HG03025 (cell line): Measurements from ENCODE around the gene ANKRD61.
"Not testable (repeated sequence)": the region's sequence is repeated elsewhere in the genome, so short reads cannot be mapped to it uniquely, and the experiment has no call there.

Source experiments
- ATAC-seq: cut with Tn5 transposase; IDR thresholded peaks from one replicate; pipeline ENCODE4 v1.9.1; 2021; ENCODE audit warnings: mild to moderate bottlenecking, moderate library complexity; ENCODE audit not compliant: unreplicated experiment, low FRiP score

The ANKRD61 gene

GRCh38 chr7:6030988-6031387 is at the start of gene ANKRD61:
ANKRD61 (plus strand) TSS chr7:6031376; CDS start chr7:6031376, 0 bp downstream.
- ATAC-seq = no peak

GRCh38 chr7:5987061-5987460 is 44.1 kb upstream of the ANKRD61 start:
- not testable (repeated sequence) for ATAC-seq

- no peak for ATAC-seq
Measured at GRCh38 chr7:5997210-5997808, 33.9 kb upstream of the ANKRD61 start.

- no peak for ATAC-seq
Measured at GRCh38 chr7:6007386-6007785, 23.8 kb upstream of the ANKRD61 start.

GRCh38 chr7:6007835-6008590 is 23.2 kb upstream of the ANKRD61 start:
- ATAC-seq = not testable (repeated sequence)

GRCh38 chr7:6008668-6009611 is 22.2 kb upstream of the ANKRD61 start, which contains the start of the genes AIMP2 and PMS2:
AIMP2 (plus strand) TSS chr7:6009272; CDS start chr7:6009364, 92 bp downstream.
PMS2 (minus strand) TSS chr7:6009049; CDS start chr7:6009019, 30 bp downstream.
- ATAC-seq = peak; percentile 93

- not testable (repeated sequence) for ATAC-seq
Measured at GRCh38 chr7:6010370-6010769, 20.8 kb upstream of the ANKRD61 start.

- ATAC-seq = no peak
Measured at GRCh38 chr7:6011541-6011940, 19.6 kb upstream of the ANKRD61 start.

- ATAC-seq = no peak
Measured at GRCh38 chr7:6012355-6013104, 18.6 kb upstream of the ANKRD61 start.

- ATAC-seq = no peak
Measured at GRCh38 chr7:6015917-6016652, 15.1 kb upstream of the ANKRD61 start.

- no peak for ATAC-seq
Measured at GRCh38 chr7:6016653-6016966, 14.6 kb upstream of the ANKRD61 start.

- no peak for ATAC-seq
Measured at GRCh38 chr7:6020371-6021286, 10.5 kb upstream of the ANKRD61 start.

- ATAC-seq = no peak
Measured at GRCh38 chr7:6022707-6023106, 8.5 kb upstream of the ANKRD61 start.

GRCh38 chr7:6023974-6024435 is 7.2 kb upstream of the ANKRD61 start:
- ATAC-seq = no peak

- ATAC-seq = no peak
Measured at GRCh38 chr7:6026011-6026819, 5.0 kb upstream of the ANKRD61 start.

- no peak for ATAC-seq
Measured at GRCh38 chr7:6026820-6027311, 4.3 kb upstream of the ANKRD61 start.

GRCh38 chr7:6027806-6028365 is 3.3 kb upstream of the ANKRD61 start:
- no peak for ATAC-seq
